Measurements from ENCODE around the gene CDH26.

DNA sequence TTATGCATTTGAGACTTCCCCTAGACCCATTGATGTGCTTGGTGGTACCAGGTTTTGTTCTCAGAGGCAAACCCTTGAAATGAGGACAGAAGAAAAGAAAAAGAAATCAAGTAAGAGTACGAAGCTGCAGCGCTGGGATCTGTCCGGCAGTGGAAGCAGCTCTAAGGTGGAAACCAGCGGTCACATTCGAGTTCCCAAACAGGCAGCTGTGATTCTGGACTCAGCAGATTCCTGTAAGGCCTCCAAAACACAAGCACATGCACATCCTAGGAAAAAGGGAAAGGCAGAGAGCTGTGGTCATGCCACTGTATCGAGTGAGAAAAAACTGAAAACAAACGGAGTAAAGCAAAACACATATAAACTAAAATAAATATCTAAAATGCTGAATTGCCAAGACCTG, 13.5 kb upstream of the CDH26 start:
- TF ChIP-seq EZH2 (IDR thresholded peaks at IDR 0.05; ENCODE audit: insufficient read depth, poor library complexity, severe bottlenecking) = no peak
- no peak for TF ChIP-seq EZH2phosphoT487 (IDR thresholded peaks at IDR 0.05; ENCODE audit: insufficient read depth, low read depth)

All from GM23248 (cell line).